Stomach (tissue), 4 donors: Measurements from ENCODE around the gene FOSL1.
A peak's percentile ranks its signal among the peaks of the same experiment; 100 is the strongest.

ENCODE experiments used
- CTCF ChIP-seq, 7 experiments: fragments of 450-650 bp in 4 of 7; fragments of 200-600 bp in 3 of 7; sonication (generic) in 3 of 7; IDR thresholded peaks; one replicate each; pipeline ENCODE4 v1.5.1; 2016 to 2019; ENCODE audit warnings: antibody characterized with exemption in 7 of 7, control low read depth in 2 of 7, mild to moderate bottlenecking in 1 of 7
- EP300 ChIP-seq: sonication (generic); formaldehyde crosslinking; IDR thresholded peaks from one replicate; pipeline ENCODE4 v1.6.1; 2017; ENCODE audit warnings: antibody characterized with exemption
- POLR2A ChIP-seq, 4 donors: fragments of 450-650 bp; IDR thresholded peaks; one replicate each; pipeline ENCODE4 v1.6.1; 2016; ENCODE audit warnings: antibody characterized with exemption in 4 of 4, control low read depth in 2 of 4, mild to moderate bottlenecking in 1 of 4, moderate library complexity in 1 of 4
- POLR2AphosphoS5 ChIP-seq, 3 donors: sonication (generic); formaldehyde crosslinking; IDR thresholded peaks; one replicate each; pipeline ENCODE4 v1.6.1; 2016; ENCODE audit warnings: antibody characterized with exemption in 3 of 3

- TF ChIP-seq POLR2A (IDR thresholded peaks at IDR 0.05) (peak in 2 of 4 donors; percentile 68 to 76), POLR2AphosphoS5 (IDR thresholded peaks at IDR 0.05) (peak; percentile 98), EP300 (no peak), CTCF (IDR thresholded peaks at IDR 0.05) (no peak)
Measured at GRCh38 chr11:65859095-65859811, 40.9 kb downstream of the FOSL1 start.
